H7 (cell line): Measurements from ENCODE around the gene LTBP4. TPM values are rescaled to one million over a fixed set of nuclear protein-coding genes. Genes with fewer than 3 reads are reported as not detected.

ENCODE experiments used
- DNase-seq: peaks from one replicate; pipeline ENCODE4 v3.0.0; 2012
- H3K27me3 ChIP-seq: 2 replicates; pipeline ENCODE4 v1.6.0; 2011; ENCODE audit warnings: mild to moderate bottlenecking, low read length; ENCODE audit not compliant: control insufficient read depth, insufficient read depth
- H3K36me3 ChIP-seq: replicated peaks from 2 replicates; pipeline ENCODE4 v1.5.1; 2011; ENCODE audit warnings: low read length; ENCODE audit not compliant: control insufficient read depth, insufficient read depth
- H3K4me3 ChIP-seq: 2 replicates; pipeline ENCODE4 v1.5.1; 2011; ENCODE audit warnings: low read depth, mild to moderate bottlenecking, control low read depth, low read length, moderate library complexity; ENCODE audit not compliant: insufficient read depth
- total RNA-seq: library from RNA; depleted of rRNA; stranded (reverse); fragments of >200 nt; shearing (Covaris generic); gene quantifications from 2 replicates; pipeline ENCODE4 v1.2.3, GENCODE V29; 2014

The LTBP4 gene
- total RNA-seq, 1 experiment from 2014 or later: 54.6 TPM

DNA sequence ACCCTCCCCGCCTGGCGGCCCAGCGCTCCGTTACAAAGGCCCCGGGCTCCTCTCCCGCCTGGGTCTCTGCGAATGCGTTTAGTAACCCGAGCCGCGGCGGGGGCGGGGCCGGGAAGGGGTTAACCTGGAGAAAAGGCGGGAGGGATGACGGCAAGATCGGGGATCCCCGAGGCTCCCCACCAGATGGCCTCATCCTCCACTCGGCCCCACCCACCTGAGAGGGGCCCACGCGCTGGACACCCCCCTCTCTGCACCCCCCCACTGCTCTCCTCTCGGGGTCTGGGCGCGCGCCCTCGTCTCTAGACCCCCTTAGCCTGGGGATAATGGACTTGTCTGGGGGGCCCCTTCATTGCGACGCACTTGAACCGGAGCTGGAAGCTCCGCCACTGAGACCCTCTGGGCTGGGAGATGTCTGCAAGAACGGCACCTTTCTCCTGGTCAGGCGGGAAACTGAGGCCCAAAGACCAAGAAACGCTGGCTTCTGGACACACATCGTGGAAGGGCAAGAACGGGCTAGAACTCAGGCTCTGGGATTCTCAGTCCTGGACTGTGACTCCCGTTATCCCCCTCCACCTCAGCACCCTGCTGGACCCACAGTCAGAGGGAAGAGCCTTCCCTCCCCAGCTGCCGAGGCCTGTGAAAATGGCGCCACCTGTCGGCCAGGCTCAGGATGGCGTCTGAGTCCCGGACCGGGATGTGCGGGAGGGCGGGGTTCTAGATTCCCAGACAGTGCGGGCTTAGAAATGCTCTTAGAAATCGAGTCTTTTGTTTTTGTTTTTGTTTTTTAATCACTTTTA, 2.9 kb upstream of the LTBP4 start:
- no peaks in the 10 kb centered on the region for H3K36me3 ChIP-seq
- H3K27me3 ChIP-seq: peaks cover 56% of the 10 kb centered on the region
- peak overlapping the region; percentile 69 for H3K4me3 ChIP-seq
- peak; percentile 94 for DNase-seq

DNA sequence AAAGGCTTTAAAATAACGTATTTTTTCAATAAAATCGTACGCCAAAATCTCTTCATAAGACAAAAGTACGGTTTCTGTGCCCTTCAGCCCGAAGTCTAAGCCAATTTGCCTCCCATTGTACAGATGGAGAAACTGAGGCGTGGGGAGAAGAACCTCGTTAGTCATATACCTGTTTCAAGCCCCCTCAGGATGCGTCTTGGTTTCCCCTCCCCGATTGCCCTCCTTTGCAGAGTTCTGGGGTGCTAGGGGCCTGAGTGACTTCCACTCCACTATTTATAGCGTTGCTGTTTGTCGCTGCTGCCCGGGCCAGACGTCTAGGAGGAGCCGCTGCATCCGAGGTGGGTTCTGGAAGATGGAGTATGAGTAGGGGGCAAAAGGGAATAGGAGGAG, 2.3 kb upstream of the LTBP4 start:
- Histone ChIP-seq H3K27me3 (peaks cover 56% of the 10 kb centered on the region), H3K4me3 (no peak overlapping the region)
- DNase-seq: no peak

DNA sequence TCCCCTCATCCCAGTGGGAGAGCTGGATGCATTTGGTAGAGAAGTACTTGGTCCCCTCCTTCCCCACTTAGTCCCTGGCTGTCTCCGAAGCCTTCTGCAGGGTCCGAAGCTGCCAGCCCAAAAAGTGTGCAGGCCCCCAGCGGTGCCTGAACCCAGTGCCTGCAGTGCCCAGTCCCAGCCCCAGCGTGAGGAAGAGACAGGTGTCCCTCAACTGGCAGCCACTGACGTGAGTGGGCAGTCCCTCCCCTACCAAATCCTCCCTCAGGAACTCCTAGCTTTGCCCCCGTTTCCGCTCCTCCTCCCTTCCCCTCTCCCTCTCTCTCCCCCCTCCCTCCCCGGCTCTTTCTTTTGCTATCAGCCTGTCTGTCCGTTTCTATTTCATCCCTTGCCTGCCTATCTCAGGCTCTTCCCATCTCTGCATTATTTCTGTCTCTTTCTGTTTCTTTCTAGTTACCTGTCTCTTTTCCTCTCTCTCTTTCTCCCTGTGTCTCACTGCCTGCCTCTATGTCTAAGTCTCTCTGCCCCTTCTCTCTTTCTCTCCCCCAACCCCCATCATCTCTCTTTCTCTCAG, 1.8 kb upstream of the LTBP4 start:
- Histone ChIP-seq H3K36me3 (no peaks in the 10 kb centered on the region), H3K4me3 (no peak overlapping the region), H3K27me3 (peaks cover 58% of the 10 kb centered on the region)
- no peak for DNase-seq

More for the DNA sequence above, 2.3 kb upstream of the LTBP4 start:
- H3K36me3 ChIP-seq: no peaks in the 10 kb centered on the region

DNA sequence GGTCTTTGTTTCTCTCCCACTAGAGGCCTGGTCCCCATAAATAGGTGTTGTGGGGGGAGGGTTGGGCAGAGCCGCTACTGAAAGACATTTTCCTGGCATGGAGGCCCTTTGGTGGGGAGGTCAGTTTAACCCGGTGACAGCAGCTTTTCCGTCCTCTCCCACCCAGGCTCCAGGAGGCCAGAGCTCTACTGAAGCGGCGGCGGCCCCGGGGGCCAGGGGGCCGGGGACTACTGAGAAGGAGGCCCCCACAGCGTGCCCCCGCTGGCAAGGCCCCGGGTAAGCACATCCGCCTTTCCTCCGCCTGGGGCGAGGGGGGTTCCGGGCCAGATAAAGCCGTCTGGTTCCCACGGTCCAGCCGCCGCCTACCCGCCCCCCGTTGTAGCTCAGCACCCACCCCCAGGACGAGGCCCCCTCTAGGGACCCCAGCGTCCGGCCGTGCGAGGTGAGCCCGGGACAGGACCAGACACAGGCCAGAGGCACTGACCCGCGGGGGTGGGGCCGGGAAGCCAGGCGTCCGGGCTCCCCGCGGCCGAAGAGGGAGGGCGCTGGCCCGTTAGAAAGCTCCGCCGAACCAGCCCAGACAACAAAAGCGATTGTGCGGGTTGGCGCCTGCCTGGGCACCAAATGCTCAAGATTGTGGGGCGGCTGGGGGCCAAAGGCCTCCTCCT, 1.1 kb upstream of the LTBP4 start:
- H3K4me3 ChIP-seq: no peak overlapping the region
- H3K27me3 ChIP-seq: peaks cover 65% of the 10 kb centered on the region
- H3K36me3 ChIP-seq: no peaks in the 10 kb centered on the region
- DNase-seq: no peak

DNA sequence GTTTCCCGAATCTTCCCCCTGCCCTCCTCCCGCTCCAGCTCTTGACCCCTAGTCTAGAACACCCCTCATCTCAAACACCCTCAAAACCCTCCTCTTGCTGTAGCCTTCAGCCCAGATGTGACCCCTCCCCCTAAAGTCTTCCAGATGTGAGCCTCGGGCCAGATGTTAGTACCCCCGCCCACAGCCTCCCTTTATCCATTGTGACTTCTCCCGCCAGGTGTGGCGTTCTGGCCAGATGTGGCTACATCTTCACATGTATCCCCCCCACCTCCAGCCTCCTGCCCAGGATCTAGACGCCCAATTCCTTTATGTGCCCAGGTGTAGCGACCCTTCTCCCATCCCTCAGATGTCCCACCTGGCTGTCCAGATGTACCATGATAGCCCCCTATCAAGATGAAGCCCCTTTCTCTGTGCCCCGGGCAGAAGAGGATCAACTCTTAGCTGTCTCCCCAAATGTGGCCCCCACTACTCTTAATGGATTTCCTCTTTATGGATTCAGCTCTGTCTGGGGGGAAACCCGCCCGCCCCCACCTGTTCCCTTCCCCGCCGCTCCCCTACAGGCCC, 517 bp upstream of the LTBP4 start:
- 0 out of 2 replicates have a peak overlapping the region, but pooled peaks have one; percentile 36 for H3K4me3 ChIP-seq
- DNase-seq: no peak
- H3K36me3 ChIP-seq: no peaks in the 10 kb centered on the region
- H3K27me3 ChIP-seq: peaks cover 67% of the 10 kb centered on the region

DNA sequence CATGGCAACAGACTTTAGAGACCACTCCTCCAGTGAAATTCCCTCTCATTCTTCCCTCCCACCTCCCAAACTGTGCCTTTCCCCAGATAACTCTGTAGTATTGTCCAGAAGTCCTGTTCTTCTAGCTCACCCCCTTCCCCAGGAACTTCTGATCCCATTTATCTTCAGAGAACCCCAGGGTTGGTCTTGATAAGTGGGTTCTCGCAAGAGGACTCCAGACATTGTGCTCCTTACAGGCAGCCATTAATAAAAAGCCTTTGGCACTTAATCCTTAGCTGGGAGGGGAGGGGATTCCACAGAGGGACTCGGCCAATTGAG, 1.9 kb downstream of the LTBP4 start:
- Histone ChIP-seq H3K36me3 (no peaks in the 10 kb centered on the region), H3K27me3 (peaks cover 68% of the 10 kb centered on the region), H3K4me3 (no peak overlapping the region)
- DNase-seq: no peak

DNA sequence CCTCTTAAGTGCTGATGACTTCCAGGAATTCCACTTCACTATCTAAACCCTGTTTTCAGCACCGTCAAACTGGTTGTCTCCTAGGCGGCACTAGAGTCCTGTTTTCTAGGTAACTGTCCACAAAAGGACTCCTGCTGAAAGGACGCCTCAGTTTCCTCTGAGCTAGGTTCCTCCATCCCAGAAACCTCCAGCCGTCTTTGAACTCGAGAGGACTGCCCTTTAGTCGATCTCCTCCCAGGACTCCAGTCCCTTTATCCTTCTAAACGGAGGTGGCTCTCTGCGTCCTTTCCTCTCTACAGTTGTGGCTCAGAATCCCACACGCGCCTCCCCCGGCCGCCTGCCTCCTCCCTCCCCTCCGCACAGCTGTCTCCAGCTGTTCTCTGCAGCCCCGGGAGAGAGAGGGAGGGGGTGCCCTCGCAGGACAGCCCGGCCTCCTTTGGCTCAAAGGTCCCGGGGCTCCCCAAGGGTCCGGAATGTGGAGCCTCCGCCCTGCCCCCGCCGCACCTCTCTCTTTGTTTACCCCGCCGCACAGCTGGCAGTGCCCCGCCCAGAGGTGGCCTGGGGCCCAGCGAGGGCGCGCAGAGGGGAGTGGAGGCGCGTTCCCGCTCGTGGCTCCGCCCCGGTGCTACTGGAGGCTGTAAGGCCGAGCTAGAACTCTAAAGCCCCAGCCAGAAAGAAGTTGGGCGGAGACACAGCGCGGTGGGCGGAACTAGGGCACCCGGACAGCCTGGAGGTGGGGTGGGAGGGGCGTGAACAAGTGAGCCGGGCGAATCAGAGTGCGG, 2.4 kb downstream of the LTBP4 start:
- peak; percentile 96 for DNase-seq
- H3K4me3 ChIP-seq: peak overlapping the region; percentile 47
- H3K27me3 ChIP-seq: peaks cover 74% of the 10 kb centered on the region
- no peaks in the 10 kb centered on the region for H3K36me3 ChIP-seq

DNA sequence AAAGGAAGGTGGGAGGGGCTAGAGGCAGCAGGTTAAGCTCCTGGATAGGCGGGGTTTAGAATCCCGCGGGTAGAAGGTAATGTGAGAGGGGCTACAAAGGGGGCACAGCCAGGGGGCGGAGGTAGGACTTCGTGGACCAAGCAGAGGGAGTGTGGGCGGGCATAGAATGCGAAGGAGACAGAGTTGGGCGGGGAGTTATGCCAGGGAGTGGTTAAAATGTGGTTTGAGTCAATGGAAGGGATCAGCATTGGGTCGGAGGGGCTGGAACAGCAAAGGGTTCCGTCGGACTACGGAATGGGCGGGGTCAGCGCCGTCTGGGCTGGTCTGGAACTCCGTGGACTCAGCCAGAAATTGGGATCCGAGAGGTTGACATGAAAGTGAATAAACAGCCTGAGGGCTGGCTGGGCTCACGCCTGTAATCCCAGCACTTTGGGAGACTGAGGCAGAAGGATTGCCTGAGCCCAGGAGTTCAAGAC, 3.0 kb downstream of the LTBP4 start:
- Histone ChIP-seq H3K4me3 (no peak overlapping the region), H3K36me3 (no peaks in the 10 kb centered on the region), H3K27me3 (peaks cover 75% of the 10 kb centered on the region)
- no peak for DNase-seq

DNA sequence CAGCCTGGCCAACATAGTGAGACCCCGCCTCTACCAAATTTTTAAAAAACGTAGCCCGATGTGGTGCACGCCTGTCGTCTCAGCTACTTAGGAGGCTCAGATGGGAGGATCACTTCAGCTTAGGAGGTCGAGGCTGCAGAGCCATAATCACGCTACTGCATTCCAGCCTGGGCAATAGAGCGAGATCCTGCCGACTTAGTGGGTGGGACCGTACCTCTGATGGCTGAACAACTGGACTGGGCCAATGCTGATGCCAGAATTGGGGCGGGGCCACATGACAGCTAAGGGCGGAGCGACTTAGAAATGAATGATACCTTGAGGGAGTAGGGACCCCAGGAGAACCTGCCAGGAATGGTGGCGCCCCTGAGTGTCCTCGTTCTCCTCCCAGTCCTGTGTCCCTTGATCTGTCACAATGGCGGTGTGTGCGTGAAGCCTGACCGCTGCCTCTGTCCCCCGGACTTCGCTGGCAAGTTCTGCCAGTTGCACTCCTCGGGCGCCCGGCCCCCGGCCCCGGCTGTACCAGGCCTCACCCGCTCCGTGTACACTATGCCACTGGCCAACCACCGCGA, 3.6 kb downstream of the LTBP4 start:
- H3K36me3 ChIP-seq: no peaks in the 10 kb centered on the region
- peak; percentile 59 for DNase-seq
- H3K27me3 ChIP-seq: peaks cover 76% of the 10 kb centered on the region
- H3K4me3 ChIP-seq: peak overlapping the region; percentile 56

DNA sequence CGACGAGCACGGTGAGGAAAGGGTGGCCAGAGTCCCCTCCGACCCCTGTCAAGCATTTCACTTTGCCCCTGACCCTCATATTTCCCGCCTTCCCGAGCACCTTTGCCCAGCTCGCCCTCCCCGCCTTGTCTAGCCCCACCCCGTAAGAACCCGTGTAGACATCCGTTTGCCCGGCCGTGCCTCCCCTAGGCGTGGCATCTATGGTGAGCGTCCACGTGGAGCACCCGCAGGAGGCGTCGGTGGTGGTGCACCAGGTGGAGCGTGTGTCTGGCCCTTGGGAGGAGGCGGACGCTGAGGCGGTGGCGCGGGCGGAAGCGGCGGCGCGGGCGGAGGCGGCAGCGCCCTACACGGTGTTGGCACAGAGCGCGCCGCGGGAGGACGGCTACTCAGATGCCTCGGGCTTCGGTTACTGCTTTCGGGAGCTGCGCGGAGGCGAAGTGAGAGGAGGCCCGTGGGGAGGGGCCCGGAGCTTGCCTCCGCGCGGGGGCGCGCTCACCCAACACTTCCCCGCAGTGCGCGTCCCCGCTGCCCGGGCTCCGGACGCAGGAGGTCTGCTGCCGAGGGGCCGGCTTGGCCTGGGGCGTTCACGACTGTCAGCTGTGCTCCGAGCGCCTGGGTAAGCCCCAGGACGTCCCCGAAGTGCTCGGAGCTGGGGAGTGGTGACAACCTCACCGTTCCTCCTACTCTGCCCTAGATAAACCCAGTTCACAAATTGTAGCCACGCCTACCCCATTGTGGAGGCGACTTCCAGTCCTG, 4.2 kb downstream of the LTBP4 start:
- Histone ChIP-seq H3K27me3 (peaks cover 71% of the 10 kb centered on the region), H3K4me3 (peak overlapping the region; percentile 56), H3K36me3 (no peaks in the 10 kb centered on the region)
- DNase-seq: peak; percentile 88

DNA sequence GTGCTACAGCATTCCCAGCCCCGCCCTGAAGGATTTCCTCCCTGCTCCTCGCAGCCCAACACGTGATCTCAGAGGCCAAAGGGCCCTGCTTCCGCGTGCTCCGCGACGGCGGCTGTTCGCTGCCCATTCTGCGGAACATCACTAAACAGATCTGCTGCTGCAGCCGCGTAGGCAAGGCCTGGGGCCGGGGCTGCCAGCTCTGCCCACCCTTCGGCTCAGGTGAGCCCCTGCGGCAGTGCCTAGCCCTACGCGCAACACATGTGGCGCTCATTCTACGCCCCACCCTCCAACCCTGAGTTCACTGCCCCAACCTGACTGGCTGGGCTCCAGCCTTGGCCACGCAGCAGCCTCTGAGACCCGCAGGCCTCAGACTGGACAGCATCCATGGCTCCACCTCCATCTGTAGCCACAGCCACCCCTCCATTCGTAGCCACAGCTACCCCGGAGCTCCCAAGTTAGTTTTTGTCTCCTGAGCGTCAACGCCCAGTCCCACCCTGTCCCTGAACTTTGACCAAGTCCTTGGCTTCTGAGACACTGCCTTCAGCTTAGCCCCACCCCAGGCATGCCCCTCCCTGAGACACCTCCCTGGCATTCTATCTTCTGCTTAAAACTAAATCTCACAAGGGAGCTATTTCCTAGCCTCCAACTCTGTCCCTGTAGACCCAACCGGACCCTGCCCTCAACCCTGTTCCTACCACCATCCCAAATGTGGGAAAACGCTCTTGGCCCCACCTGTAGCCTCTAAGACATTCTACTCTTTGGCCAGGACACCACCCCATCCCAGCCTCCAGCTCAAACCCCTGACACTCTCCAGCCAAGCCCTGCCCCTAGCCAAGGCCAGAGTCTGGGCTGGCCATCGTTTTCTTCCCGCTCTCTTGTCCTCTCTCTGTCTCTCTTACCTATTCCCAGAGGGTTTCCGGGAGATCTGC, 6.4 kb downstream of the LTBP4 start:
- Histone ChIP-seq H3K4me3 (no peak overlapping the region), H3K27me3 (peaks cover 73% of the 10 kb centered on the region), H3K36me3 (no peaks in the 10 kb centered on the region)
- DNase-seq: peak; percentile 68

DNA sequence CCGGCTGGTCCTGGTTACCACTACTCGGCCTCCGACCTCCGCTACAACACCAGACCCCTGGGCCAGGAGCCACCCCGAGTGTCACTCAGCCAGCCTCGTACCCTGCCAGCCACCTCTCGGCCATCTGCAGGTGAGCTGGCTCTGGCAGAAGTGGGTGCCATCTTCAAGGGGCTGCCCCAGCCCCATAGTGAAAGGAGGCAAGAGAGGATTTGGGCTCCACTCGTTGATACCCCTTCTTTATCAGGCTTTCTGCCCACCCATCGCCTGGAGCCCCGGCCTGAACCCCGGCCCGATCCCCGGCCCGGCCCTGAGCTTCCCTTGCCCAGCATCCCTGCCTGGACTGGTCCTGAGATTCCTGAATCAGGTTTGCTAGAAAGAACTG, 7.1 kb downstream of the LTBP4 start:
- peaks cover 68% of the 10 kb centered on the region for H3K27me3 ChIP-seq
- DNase-seq: no peak
- H3K36me3 ChIP-seq: no peaks in the 10 kb centered on the region
- H3K4me3 ChIP-seq: no peak overlapping the region

DNA sequence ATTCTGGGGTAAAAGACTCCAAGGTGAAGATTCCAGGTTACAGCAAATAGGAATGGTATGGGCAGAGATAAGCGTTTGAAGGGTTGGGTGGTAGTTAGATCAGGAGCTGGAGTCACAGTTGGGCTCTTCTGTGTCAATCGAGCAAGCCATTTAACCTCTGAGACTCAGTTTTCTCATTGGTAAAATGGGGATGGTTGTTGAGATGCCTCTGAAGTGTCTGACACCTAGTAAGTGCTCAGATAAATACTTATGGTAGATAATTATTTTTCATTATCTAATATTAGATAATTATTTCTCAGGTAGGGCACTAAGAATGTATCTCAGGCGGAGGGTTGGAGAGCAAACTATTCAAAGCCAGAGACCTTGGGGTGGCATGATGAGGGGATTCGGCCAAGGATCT, 7.8 kb downstream of the LTBP4 start:
- H3K36me3 ChIP-seq: no peaks in the 10 kb centered on the region
- DNase-seq: no peak
- peak overlapping the region; percentile 57 for H3K4me3 ChIP-seq
- peaks cover 68% of the 10 kb centered on the region for H3K27me3 ChIP-seq
